Measurements from ENCODE around the gene ST7. TPM values are rescaled to one million over a fixed set of nuclear protein-coding genes. Genes with fewer than 3 reads are reported as not detected.

ST7 gene
- total and polyA plus RNA-seq, 2 of the 8 experiments (the other 6 are each of a cell fraction or from before 2014, with no cell fraction given): 16.3 to 18.0 TPM

DNA sequence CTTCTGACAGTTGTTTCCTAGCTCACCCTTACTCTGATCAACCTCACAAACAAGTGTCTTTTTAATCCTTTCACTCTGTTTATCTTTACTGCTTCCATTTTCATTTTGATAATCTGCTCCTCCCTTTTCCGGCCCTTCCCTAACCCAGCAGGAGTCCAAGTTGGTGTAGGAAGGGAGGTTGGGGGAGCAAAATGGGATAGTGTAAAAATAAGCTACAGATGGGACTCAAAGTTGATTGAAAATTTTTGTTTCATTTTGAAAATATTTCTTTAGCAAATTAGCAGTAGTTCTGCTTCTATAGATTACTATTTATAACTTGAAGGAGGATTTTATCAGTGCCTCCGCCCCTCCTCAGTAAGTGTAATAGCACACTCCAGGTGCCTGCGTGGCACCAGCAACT lies 257.6 kb downstream of the ST7 start:
- H3K56ac ChIP-seq (replicated peaks; ENCODE audit: insufficient read length, low read depth, low read length): no peak overlapping the region
- TF ChIP-seq MAFK (IDR thresholded peaks at IDR 0.05; ENCODE audit: low read depth, low read length) (no peak), ASH2L (IDR thresholded peaks at IDR 0.05; ENCODE audit: low read length) (no peak), TCF12 (IDR thresholded peaks at IDR 0.05; ENCODE audit: low read depth, low read length) (no peak)

More for the DNA sequence above, 257.6 kb downstream of the ST7 start:
- no peak for FAIRE-seq
- no peak overlapping the region for H3K14ac ChIP-seq (ENCODE audit: insufficient read length)
- WGBS, 2 experiments (ENCODE audit: extremely low coverage in 1 of 2, insufficient coverage in 1 of 2, insufficient read length in 1 of 2, insufficient replicate concordance in 2 of 2, low coverage in 1 of 2, low lambda C conversion rate in 2 of 2, missing lambda C conversion rate in 1 of 2): 94% methylated on average over 3 of the region's 3 CpGs; no CpG with 5 or more reads in 1 of the 2 experiments
- ChIA-PET CTCF (ENCODE audit: partially characterized antibody) (no interaction called here), POLR2A (ENCODE audit: partially characterized antibody) (no interaction called here)
- no peak for DNase-seq (ENCODE audit: low read depth in 1 of 2, low spot score in 2 of 2)
- H3K9me3 ChIP-seq (ENCODE audit: insufficient read depth in 2 of 2, low read depth in 1 of 2, low read length in 1 of 2): no peaks in the 10 kb centered on the region
- H2BK20ac ChIP-seq (ENCODE audit: low read length): no peak overlapping the region
- H2BK12ac ChIP-seq (ENCODE audit: low read depth, low read length): no peak overlapping the region
- H4K91ac ChIP-seq (replicated peaks; ENCODE audit: insufficient read length, low read length): no peak overlapping the region
- H3K23ac ChIP-seq (ENCODE audit: insufficient read length): no peak overlapping the region
- no peak overlapping the region for H2AK5ac ChIP-seq (ENCODE audit: low read depth, low read length)
- no peak overlapping the region for H3K4me3 ChIP-seq (ENCODE audit: extremely low read depth in 1 of 4, insufficient read depth in 2 of 4, low read depth in 3 of 4, low read length in 4 of 4)
- H3K27me3 ChIP-seq (replicated peaks in 1 of 4; ENCODE audit: control insufficient read depth in 3 of 4, extremely low read depth in 1 of 4, insufficient read depth in 3 of 4, low read length in 3 of 4): no peaks in the 10 kb centered on the region
- no peak overlapping the region for H2BK5ac ChIP-seq (ENCODE audit: low read depth, low read length)
- no peaks in the 10 kb centered on the region; a peak in 1 of 7 replicates for H3K4me1 ChIP-seq (replicated peaks in 1 of 4; ENCODE audit: control insufficient read depth in 3 of 4, insufficient read depth in 4 of 4, low read length in 3 of 4)
- H3K9ac ChIP-seq (replicated peaks in 1 of 4; ENCODE audit: extremely low read depth in 1 of 4, low read depth in 3 of 4, low read length in 3 of 4): no peak overlapping the region
- no peak overlapping the region for H3K4me2 ChIP-seq (ENCODE audit: insufficient read depth in 1 of 2, low read depth in 2 of 2, low read length in 2 of 2)
- no peaks in the 10 kb centered on the region for H4K20me1 ChIP-seq (replicated peaks in 1 of 2; ENCODE audit: control insufficient read depth in 1 of 2, insufficient read depth in 2 of 2, low read length in 2 of 2)
- H3K27ac ChIP-seq (ENCODE audit: low read depth, low read length): no peak overlapping the region
- H3K4ac ChIP-seq (replicated peaks; ENCODE audit: insufficient read length, low read depth, low read length): no peak overlapping the region
- no peak overlapping the region for H3K18ac ChIP-seq (ENCODE audit: extremely low read depth, low read length)
- H2BK120ac ChIP-seq (replicated peaks; ENCODE audit: low read depth, low read length): no peak overlapping the region
- H4K8ac ChIP-seq (ENCODE audit: extremely low read depth, insufficient read depth, low read length): no peak overlapping the region
- H4K5ac ChIP-seq (ENCODE audit: insufficient read length, low read depth, low read length): no peak overlapping the region
- H3K79me1 ChIP-seq (ENCODE audit: low read depth, low read length): no peaks in the 10 kb centered on the region; the same call in 1 of the 2 replicates
- H3K79me2 ChIP-seq (ENCODE audit: control insufficient read depth in 1 of 2, insufficient read depth in 2 of 2, low read length in 2 of 2): no peaks in the 10 kb centered on the region
- H3K36me3 ChIP-seq (ENCODE audit: control insufficient read depth in 2 of 4, insufficient read depth in 4 of 4, low read length in 3 of 4): peaks cover 0 to 2% (median 0%) of the 10 kb centered on the region in 4 experiments; a peak in 1 of 8 replicates
- H2AFZ ChIP-seq (ENCODE audit: low read length): no peak overlapping the region
- no peak overlapping the region for H2BK15ac ChIP-seq (ENCODE audit: low read length)
- no peaks in the 10 kb centered on the region; the same call in 1 of the 2 replicates for H3K23me2 ChIP-seq (ENCODE audit: low read depth, low read length)

Measured in H1 (cell line).